Middle frontal gyrus (tissue), 1 donor: Measurements from ENCODE around the gene SEC61A2.

ENCODE experiments used
- DNase-seq: peaks from one replicate; pipeline ENCODE4 v3.0.0-alpha.2; 2015; ENCODE audit warnings: low spot score; ENCODE audit errors: extremely low spot score

SEC61A2 gene

DNA sequence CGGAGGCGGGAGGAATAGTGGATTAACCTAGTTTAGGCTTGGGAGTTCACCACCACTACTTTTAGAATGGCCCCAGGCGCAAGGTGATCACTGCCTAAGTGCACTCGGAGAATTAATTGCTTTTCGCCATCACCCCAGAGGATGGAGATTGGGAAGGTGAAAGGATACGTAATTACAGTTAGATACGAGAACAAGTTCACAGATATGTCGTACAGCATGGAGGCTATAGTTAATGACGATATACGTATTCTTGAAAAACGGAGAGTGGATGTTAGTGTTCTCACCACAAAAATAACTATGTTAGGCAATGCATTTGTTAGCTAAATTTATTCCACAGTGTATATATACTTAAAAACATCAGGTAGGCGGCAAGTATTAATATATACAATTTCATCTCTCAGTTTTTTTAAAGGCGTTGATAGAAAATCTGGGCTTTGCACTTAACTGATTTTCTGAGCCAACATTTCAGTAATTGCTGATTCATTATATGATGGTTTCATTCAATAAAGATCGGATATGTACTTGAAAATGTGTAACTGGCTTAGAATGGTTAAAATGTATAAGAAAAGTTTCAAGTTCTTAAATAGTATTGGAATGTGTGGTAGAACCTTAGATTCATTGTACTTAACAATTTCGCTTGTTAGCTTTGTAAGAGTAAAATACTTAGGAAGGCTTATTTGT is 67.2 kb downstream of the SEC61A2 start:
- DNase-seq: no peak

GRCh38 chr10:12198156-12198555 is 68.7 kb downstream of the SEC61A2 start:
- DNase-seq: no peak

DNA sequence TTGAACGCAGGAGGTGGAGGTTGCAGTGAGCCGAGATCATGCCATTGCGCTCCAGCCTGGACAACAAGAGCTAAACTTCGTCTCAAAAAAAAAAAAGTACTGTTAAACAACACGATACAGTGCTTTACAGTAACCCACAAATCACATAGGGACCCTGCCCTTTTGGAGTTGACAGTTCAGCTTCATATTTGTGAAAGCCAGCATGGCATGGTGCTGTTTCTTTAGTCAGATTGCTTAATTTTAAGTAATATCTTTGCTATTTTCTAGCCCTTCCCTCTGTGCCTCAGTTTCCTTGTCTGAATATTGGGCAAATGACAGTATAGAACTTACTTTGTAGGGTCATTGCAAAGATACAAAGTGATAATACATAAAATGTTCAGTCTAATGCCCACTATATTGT is 71.4 kb downstream of the SEC61A2 start:
- DNase-seq: no peak

- DNase-seq: no peak
These were observed 72.1 kb downstream of the SEC61A2 start for GRCh38 chr10:12201543-12201942.

GRCh38 chr10:12202226-12202625 is 72.7 kb downstream of the SEC61A2 start:
- no peak for DNase-seq

GRCh38 chr10:12205082-12205481 is 75.6 kb downstream of the SEC61A2 start:
- no peak for DNase-seq

GRCh38 chr10:12207114-12207513 is 77.6 kb downstream of the SEC61A2 start:
- DNase-seq: no peak

DNA sequence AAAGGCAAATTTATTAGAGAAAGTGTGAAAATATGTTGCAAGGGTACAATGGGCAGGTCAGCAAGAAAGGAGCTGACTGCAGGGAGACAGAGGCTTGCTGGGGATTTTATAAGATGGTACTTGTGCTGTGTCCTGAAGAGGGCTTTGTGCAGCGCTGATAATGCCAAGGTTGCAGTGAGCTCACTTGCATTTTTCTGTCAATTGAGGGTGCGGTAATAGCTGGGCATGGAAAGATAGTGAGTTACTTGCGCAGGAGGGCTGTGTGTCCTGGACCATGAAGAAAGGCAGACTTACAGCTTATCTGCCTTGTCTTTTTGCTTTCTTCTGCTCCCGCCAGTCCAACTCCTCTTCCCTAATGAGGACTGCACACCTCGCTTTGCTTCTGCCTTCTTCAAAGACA is 79.0 kb downstream of the SEC61A2 start:
- DNase-seq: no peak

DNA sequence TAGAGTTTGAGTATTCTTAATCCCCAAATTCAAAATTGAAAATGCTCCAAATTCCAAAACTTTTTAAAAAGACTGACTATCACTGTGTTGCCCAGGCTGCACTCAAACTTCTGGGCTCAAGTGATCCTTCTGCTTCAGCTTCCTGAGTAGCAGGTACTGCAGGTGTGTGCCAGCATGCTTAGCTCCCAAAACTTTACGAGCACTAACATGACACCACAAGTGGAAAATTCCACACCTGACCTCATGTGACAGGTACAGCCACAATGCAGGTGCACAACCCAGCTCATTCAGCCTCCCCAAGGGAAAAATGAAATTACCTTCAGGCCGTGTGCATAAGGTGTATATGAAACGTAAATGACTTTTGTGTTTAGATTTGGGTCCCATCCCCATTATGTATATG is 83.0 kb downstream of the SEC61A2 start:
- no peak for DNase-seq

DNA sequence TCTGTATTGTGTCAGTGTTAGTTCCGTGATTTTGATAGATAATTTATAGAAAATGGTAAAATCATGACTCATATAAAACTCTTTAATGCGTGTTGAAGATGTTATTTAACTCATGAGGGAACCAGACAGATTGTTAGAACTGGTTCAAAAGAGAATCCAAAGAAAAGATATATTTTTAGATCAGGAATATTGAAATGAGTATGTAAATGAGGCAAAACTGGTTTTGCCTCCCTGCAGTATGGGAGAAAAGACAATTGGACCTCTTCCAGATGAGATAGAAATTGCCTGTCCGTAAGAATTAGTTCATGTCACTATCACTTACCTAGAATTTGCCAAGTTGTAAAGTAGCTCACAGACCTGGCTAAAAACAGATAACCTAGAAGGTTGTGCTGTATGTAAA is 84.1 kb downstream of the SEC61A2 start:
- no peak for DNase-seq

DNA sequence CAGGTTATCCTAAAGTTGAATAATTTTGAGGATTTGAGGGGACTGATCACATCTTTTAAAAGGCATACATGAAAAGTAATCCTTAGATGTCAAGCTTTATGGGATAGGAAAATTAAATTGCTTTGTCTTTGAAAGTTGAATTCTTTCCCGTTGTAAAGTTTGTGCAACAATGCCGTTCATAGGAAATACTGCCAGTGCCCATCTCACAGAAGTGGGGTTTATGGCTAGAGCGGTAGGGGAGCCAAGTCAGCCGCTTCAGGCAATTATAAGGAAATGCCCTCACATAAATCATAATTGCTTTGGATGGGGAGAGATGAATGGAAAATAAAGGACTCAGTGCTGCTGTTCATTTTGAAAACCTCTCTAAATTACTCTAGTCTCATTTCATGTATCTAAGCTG is 84.6 kb downstream of the SEC61A2 start:
- no peak for DNase-seq

DNA sequence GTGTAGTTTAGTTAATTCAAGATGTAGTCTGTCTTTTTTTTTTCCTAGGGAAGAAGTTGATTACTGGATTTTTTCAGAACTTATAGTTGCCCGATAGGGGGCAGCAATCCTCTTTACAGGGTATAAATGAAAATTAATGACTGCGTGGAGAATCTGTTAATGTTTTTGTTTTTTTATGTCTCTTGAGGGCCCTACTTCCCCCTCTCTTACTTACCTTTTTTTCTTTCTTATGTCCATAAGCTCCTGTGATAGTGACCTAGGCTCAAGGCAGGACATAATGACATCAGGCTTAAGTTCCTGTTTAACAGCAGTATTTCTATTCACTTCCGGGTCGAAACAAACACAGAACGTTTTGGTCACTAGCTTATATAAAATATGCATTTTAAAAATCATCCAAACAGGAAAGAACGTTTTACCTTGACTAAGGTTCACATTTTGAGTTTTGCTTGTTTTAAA is 85.3 kb downstream of the SEC61A2 start:
- DNase-seq: no peak
